Mucosa of gallbladder (tissue), 1 donor: Measurements from ENCODE around the gene ATL3. TPM values are rescaled to one million over a fixed set of nuclear protein-coding genes. Genes with fewer than 3 reads are reported as not detected.
"Not testable (repeated sequence)": the region's sequence is repeated elsewhere in the genome, so short reads cannot be mapped to it uniquely, and the experiment has no call there.

Experiments
- DNase-seq: peaks from one replicate; pipeline ENCODE4 v3.0.0-alpha.2; 2020; ENCODE audit warnings: low spot score
- total RNA-seq: library from RNA; stranded (reverse); gene quantifications from one replicate; pipeline ENCODE4 v1.2.1, GENCODE V29; 2021
- donor health status: DM: no; HTN: no; CAD: no.

The ATL3 gene
- total RNA-seq, 1 donor from 2014 or later, result 59.4 TPM

GRCh38 chr11:63681321-63682065, 10.3 kb upstream of the ATL3 start, which contains the start of gene RTN3:
TSS of gene RTN3 (plus strand) at chr11:63681500. CDS start at chr11:63681637, 137 bp downstream.
- peak; percentile 97 for DNase-seq

- no peak for DNase-seq
Observed at GRCh38 chr11:63680834-63681320, 9.7 kb upstream of the ATL3 start.

- no peak for DNase-seq
Observed at GRCh38 chr11:63673579-63673978, 2.4 kb upstream of the ATL3 start.

GRCh38 chr11:63672936-63673539, 1.9 kb upstream of the ATL3 start:
- DNase-seq, result no peak

- DNase-seq, result no peak
Observed at GRCh38 chr11:63672156-63672463, 934 bp upstream of the ATL3 start.

- peak; percentile 38 for DNase-seq
Observed at GRCh38 chr11:63670433-63671321, 499 bp downstream of the ATL3 start.

GRCh38 chr11:63670096-63670432, 1.1 kb downstream of the ATL3 start:
- no peak for DNase-seq

- no peak for DNase-seq
Observed at GRCh38 chr11:63667995-63668795, 3.0 kb downstream of the ATL3 start.

- no peak for DNase-seq
Observed at GRCh38 chr11:63666874-63667273, 4.3 kb downstream of the ATL3 start.

GRCh38 chr11:63663809-63664208, 7.4 kb downstream of the ATL3 start:
- DNase-seq, result no peak

GRCh38 chr11:63660972-63661371, 10.2 kb downstream of the ATL3 start:
- DNase-seq, result no peak

GRCh38 chr11:63652671-63653070, 18.5 kb downstream of the ATL3 start:
- no peak for DNase-seq

- DNase-seq, result no peak
Observed at GRCh38 chr11:63643205-63643604, 28.0 kb downstream of the ATL3 start.

GRCh38 chr11:63641727-63642126, 29.4 kb downstream of the ATL3 start:
- DNase-seq, result no peak

GRCh38 chr11:63639199-63639832, 31.9 kb downstream of the ATL3 start:
- no peak for DNase-seq

GRCh38 chr11:63638436-63638835, 32.7 kb downstream of the ATL3 start:
- not testable (repeated sequence) for DNase-seq

GRCh38 chr11:63635762-63636465, 35.3 kb downstream of the ATL3 start:
- DNase-seq, result peak; percentile 65

- no peak for DNase-seq
Observed at GRCh38 chr11:63629426-63629825, 41.8 kb downstream of the ATL3 start.

GRCh38 chr11:63623513-63624140, 47.5 kb downstream of the ATL3 start:
- no peak for DNase-seq

GRCh38 chr11:63622323-63622722, 48.9 kb downstream of the ATL3 start:
- DNase-seq, result no peak
